HG03571 (cell line): ENCODE results near the gene CLEC3A.
"Not testable (repeated sequence)": the region's sequence is repeated elsewhere in the genome, so short reads cannot be mapped to it uniquely, and the experiment has no call there.

Experiments
- ATAC-seq: cut with Tn5 transposase; IDR thresholded peaks from one replicate; pipeline ENCODE4 v1.9.1; 2021; ENCODE audit not compliant: unreplicated experiment

Gene CLEC3A

DNA sequence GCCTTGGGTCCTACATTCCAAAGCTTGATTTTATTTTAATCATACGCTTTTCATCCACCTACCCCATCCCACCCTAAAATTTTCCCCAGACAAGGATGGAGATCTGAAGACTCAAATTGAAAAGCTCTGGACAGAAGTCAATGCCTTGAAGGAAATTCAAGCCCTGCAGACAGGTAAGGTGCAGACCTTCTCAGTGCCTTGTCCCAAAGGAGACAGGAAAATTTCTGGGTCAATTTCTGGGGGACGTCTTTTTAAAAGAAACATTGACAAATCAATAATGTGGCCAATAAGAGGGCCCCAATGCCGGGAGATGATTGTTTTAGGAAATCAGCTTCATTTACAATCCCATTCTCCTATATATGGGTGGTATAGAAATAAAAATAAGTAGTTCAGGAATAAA lies 5.7 kb downstream of the CLEC3A start:
- no peak for ATAC-seq

DNA sequence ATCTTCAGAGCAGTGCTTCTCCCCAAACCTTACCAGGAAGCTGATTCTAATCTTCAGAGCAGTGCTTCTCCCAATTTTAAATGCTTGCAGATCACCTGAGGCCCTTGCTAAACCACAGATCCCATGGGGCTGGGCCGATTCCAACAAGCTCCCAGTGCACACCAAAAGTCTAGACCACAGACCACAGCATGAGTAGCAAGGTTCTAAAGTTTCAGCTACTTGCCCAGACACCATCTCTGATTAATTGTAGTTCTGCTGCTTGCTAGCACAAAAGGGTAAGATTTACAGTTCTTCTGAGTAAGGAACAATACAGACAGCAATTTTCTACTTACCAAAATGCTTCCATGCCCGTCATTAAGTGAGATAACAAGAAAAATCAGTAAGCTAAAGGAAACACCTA lies 12.2 kb downstream of the CLEC3A start:
- no peak for ATAC-seq

DNA sequence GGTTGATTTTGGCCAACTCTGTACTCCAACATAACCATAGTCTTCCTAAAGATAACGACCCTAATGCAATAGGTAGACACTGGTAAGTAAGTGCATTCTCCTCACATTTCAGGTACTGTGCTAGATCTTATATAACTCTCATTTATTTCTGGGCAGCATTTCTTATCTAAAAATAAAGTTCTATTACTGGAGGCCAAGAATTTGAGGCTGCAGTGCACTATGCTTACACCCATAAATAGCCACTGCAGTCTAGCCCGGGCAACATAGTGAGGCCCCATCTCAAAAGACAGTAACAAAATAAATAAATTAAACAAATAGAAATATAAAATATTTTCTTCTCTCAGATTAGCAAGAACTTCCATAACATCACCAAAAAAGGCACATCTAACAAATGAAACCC lies 12.7 kb downstream of the CLEC3A start:
- ATAC-seq = no peak

DNA sequence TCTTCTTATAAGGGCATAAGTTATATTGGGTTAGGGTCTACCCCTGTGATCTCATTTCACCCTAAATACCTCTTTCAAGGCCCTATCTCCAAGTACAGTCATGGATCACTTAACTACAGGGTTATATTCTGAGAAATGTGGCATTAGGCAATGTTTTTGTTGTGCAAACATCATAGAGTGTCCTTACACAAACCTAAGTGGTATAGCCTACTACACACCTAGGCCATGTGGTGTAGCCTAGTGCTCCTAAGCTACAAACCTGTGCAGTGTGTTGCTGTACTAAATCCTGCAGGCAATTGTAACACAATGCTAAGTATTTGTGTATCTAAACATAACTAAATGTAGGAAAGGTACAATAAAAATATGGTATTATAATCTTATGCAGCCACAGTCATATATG lies 18.0 kb downstream of the CLEC3A start:
- no peak for ATAC-seq

DNA sequence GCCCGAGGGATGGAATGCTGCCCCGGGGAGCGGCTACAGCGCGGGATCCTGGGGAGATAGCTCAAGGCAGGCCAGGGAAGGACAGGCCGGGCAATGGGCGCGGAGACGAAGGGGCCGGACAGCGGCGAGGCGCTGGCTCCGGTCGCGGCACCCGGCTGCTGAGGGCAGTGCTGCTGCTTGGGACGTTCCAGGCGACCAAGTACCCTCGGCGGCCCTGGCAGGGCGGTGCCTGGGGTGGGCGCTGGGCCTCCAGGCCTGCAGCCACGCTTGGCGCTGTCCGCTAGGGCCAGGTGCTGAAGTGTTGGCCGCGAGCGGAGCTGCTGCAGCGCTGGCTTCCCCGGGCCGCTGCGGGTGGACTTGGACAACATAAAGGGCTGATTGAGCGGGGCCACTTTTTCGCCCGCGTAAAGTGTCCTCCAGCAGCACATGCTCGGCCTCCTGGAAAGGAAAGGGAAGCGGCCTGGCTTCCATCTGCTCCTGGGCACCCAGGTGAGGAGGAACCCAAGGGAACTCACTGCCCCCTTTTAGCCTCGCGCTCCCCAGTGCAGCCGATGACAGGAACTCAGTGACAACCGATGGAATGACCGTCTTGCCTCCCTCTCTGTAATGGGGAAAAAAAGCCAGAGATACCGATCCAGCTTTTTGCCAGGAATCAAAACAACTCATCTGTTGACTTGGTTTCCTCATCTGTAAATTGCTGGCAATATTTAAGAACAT lies 23.7 kb downstream of the CLEC3A start:
- ATAC-seq = no peak

DNA sequence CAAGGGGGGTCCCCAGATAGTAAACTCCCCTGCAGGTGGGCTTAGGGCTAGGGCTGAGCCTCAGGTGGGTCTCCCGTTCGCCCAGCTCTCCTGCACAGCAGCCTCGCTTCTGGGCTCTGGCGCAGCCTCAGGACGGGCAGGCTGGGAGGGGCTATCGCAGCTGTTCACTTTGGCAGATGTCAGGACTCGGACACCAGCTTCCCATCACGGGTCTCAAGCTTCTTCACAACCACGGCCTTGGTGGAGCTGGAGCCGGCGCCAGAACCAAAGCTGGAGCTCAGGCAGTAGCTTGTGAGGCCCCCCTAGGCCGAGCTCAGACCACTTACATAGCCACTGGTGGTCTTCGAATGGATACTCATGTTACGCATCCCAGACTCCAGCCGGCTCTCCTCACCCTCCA lies 26.0 kb downstream of the CLEC3A start:
- ATAC-seq = no peak

DNA sequence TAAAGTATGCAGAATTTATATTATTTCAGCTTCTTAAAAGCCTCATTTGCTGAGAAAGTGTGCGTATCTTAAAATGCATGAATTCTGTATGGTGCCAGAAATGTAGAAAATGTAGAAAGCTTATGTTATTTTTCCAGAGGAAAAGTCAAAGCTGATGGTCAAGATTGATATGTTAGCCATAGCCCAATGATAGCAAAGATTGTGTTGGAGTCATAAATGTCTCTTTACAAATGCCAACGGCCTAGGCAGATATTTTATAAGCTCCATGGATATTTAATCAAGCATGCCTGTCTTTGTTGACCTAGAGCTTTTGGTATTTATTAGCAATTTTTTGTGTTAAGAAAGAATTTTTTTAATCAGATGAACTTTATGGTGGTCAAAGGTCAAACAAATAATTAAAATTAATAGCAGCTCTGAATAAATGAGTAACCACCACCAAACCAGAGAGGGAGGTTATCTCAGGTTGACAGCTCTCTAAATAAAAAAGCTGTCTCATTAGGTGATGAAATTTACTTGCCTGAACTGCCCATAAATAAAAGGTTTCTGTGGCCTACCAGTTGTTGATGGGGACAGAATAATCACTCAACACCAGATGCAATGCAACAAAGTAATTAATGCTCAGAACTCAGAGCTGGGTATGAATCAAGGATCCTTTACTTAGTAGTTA lies 28.5 kb downstream of the CLEC3A start:
- no peak for ATAC-seq

DNA sequence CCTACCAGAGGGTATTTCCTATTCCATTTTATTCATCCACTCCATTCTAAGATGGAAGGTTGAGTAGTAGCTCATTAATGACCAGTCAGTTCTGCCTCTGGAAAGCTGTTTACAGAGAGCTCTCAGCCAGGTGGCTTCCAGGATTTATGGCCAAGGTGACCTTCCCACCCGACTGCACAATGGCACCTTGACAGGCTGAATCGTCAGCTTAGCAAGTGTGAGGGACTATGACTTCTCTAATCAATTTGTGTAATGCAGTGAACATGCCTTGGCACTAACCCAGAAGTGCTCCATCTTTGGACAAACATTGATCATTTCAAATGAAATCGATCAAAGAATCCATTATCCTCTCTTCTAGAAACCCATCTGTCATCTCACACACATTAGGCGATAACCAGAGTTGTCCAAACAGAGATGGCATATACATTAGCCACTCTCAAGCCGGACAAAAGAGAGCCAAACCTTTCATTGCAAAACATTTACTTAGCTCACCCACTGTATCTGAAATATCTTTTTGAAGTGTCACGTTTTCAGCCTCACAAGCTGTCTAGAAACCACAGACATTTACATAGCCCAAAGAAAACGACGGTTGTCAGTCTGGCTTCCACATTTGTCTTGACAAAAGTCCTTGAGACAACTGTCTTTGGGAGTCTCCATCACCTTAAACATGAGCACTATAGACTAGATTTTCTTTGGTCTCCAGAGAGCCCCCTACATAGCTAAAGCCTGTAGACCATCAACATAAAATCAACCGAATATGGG lies 35.6 kb downstream of the CLEC3A start:
- no peak for ATAC-seq

DNA sequence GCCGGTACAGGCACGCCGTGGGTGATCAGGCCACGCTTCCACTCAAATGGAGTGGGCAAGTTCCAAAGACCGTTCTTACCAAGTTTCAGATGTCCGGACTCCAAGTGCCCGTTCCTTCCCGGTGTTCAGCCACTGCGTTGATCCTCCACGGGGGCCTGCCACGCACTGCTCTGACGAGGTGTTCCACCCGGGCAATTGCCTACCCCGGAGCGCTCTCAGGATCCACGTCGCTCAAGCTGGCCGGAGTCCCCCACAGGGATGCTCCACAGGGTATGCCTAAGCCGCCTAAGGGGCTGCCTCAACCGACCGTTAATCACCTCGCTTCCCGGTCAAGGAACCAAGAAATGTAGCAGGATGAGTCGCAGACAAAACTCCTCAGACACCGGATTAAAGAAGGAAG lies 37.5 kb downstream of the CLEC3A start:
- ATAC-seq = not testable (repeated sequence)

DNA sequence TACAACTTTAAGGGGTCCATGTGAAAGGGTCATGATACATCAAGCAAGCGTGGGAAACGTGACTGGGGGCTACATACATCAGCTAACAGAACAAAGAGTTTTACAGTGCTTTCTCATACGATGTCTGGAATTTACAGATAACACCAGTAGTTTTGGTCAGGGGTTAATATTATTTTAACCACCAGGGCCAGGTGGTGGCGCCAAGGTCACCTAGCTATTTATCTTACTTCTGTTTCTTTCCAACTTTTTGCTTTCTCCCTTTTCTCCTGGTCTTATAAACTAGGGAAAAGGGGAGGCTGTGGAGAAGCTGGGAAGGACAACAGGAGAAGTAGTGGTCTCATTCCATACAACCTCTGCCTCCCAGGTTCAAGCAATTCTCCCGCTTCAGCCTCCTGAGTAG lies 37.9 kb downstream of the CLEC3A start:
- ATAC-seq = no peak

DNA sequence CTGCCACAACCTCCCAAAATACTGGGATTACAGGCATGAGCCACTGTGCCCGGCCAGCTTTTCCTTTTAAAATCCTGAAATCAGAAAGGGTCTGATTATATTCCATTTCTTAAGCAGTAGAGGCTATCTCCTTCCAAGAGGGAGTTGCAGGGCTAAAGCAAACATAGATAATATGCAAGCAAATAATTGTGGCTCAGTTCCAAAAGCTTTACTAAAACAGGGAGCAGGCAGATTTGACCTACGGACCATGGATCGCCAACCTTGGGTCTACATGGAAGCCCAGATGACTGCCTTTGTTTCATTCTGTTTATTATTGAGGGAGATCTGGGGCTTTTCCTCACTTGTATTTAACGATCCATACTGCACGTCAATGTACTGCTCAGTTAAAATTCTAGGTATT lies 38.5 kb downstream of the CLEC3A start:
- ATAC-seq = no peak

DNA sequence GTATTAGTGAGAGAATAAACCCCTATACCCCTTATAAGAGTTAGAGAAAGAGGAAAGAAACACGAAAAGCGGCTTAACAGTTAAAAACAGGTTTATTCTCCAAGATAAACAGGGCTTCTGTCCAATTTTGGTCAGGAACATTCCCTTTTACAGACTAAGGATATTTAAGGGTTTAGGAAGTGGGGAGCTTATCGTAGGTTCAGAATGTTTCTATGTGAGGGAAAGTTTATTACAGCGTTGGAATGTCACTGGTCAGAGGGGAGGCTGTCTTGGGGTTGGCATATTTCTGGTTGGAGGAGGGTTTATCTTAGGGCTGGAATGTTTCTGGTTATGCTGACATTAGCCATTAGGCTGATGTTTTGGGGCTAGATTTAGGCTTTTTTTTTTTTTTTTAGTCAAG lies 43.0 kb downstream of the CLEC3A start:
- no peak for ATAC-seq

DNA sequence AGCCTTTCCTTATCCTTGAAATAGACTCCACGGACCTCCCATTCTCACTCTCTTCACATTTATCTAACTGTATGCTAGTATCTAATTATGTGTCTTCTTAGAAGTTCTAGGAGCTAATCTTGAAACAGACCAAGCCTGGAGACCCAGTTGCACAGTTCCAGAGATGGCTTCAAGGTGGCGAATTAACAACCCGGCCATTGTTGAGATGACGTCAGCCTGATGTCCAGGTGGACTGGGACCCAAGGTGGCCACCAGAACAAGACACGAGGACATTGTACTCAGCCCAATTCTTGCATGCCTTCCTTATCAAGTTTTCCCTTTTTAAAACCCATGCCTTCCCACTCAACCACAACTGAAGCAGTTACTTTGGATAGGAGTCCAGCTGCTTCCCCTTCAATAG lies 47.6 kb downstream of the CLEC3A start:
- no peak for ATAC-seq

DNA sequence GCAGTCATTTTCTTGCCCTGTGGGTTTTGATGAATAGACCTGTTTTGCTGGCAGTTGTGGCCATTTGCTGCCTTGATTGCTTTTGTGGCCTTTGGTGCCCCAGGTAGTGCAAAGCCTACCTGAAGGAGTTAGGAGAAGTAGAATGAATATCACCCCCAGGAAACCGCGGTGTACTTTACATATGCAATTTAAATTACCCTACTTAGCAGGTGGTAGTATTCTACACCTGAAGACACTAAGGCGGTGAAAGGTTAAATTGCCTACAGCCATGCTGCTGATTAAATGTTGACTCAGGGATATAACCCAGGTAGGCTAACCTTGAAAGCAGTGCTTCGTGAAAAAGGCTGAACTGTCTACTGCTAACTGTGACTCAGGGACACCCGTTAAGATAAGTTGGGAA lies 49.9 kb downstream of the CLEC3A start:
- no peak for ATAC-seq

DNA sequence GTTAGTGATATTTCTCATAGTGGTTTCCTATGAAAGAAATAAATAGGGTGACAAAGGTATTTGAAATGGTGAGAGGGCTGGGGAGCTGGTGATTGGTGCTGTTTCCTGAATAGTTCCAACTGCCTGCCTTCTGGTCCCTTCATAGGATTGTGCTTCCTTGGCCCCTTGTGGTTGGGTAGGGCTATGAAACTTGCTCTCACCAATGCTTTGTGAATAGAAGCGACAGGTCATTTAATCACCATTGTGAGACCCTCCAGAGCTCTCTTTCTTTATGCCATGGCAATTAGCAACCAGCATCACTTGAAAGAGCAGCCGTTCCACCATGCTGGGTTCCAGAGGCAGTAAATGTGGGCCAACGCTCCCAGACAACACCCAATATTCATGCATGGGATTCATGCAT lies 53.5 kb downstream of the CLEC3A start:
- ATAC-seq = no peak

DNA sequence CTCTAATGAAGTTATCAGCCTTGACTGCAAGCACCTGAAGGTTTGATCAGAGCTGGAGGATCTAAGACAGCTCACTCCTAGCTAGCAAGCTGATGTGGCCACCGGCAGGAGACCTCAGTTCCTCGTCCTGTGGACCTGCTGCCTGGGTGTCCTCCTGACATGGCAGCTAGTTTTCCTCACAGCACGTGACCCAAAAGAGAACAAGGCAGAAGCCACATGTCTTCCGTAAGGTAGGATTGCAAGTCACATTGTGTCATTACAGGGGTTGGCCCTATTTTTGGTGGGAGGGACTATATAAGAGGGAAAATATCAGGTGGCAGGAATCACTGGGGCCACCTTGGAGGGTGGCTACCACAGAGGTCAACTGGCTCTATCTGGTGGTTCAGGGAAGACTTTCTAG lies 59.0 kb downstream of the CLEC3A start:
- ATAC-seq = no peak
